OCI-LY7 (cell line): ENCODE data around the gene PTPN14. TPM values are rescaled to one million over a fixed set of nuclear protein-coding genes. Genes with fewer than 3 reads are reported as not detected.
"Not testable (repeated sequence)": the region's sequence is repeated elsewhere in the genome, so short reads cannot be mapped to it uniquely, and the experiment has no call there.

Experiments
- BruUV-seq: library from RNA; stranded (reverse); fragments of 400-500 nt; replicated peaks from 2 replicates; lab custom pipeline; 2021; lab: Mats Ljungman, UMichigan
- CTCF ChIA-PET: fragments of 300-600 bp; sonication (Branson Sonifier 250); formaldehyde crosslinking; loops from one replicate; lab custom pipeline; 2022; ENCODE audit warnings: antibody characterized with exemption; ENCODE audit not compliant: unreplicated experiment; lab: Charles Lee
- POLR2A ChIA-PET: fragments of 300-600 bp; sonication (Branson Sonifier 250); formaldehyde crosslinking; loops from one replicate; lab custom pipeline; 2022; ENCODE audit warnings: antibody characterized with exemption; lab: Charles Lee
- DNase-seq: peaks from one replicate; pipeline ENCODE4 v3.0.0-alpha.2; 2015; ENCODE audit warnings: low spot score
- H2AFZ ChIP-seq: fragments of 200-600 bp; sonication (generic), shearing (Covaris generic); 2 replicates; pipeline ENCODE4 v1.6.1; 2014; ENCODE audit warnings: mild to moderate bottlenecking, antibody characterized with exemption, low read length, moderate library complexity
- H3K27ac ChIP-seq: fragments of 200-600 bp; sonication (generic); 2 replicates; pipeline ENCODE4 v1.5.1; 2014; ENCODE audit warnings: mixed run types, low read depth, mild to moderate bottlenecking, moderate library complexity, low read length, inconsistent platforms; ENCODE audit not compliant: poor library complexity, severe bottlenecking
- H3K36me3 ChIP-seq: fragments of 200-600 bp; sonication (generic); 2 replicates; pipeline ENCODE4 v1.6.1; 2014; ENCODE audit warnings: mild to moderate bottlenecking, antibody characterized with exemption, low read length, moderate library complexity, mixed read lengths; ENCODE audit not compliant: insufficient read depth
- H3K4me1 ChIP-seq: fragments of 200-600 bp; sonication (generic); 2 replicates; pipeline ENCODE4 v1.5.1; 2014; ENCODE audit warnings: mild to moderate bottlenecking, low read length; ENCODE audit not compliant: insufficient read depth, poor library complexity, severe bottlenecking
- H3K4me2 ChIP-seq: fragments of 200-600 bp; sonication (generic); 2 replicates; pipeline ENCODE4 v1.6.1; 2014; ENCODE audit warnings: mild to moderate bottlenecking, low read length
- H3K4me3 ChIP-seq: fragments of 200-600 bp; sonication (generic); 2 replicates; pipeline ENCODE4 v1.5.1; 2014; ENCODE audit warnings: mild to moderate bottlenecking, low read depth, low read length; ENCODE audit not compliant: poor library complexity, severe bottlenecking
- H3K79me2 ChIP-seq: fragments of 200-600 bp; sonication (generic); 2 replicates; pipeline ENCODE4 v1.6.1; 2016; ENCODE audit warnings: low read depth, mild to moderate bottlenecking, low read length, moderate library complexity, mixed read lengths; ENCODE audit not compliant: insufficient read depth
- H3K9me2 ChIP-seq: fragments of 200-600 bp; sonication (generic); 2 replicates; pipeline ENCODE4 v1.6.1; 2016; ENCODE audit warnings: mild to moderate bottlenecking, low read length, mixed read lengths; ENCODE audit not compliant: insufficient read depth
- H3K9me3 ChIP-seq: fragments of 200-600 bp; sonication (generic); 2 replicates; pipeline ENCODE4 v1.6.1; 2014; ENCODE audit warnings: mild to moderate bottlenecking, mixed run types, low read length, mixed read lengths
- H4K20me1 ChIP-seq: fragments of 200-600 bp; sonication (generic); 2 replicates; pipeline ENCODE4 v1.6.1; 2014; ENCODE audit warnings: mild to moderate bottlenecking, antibody characterized with exemption, low read length, moderate library complexity, mixed read lengths; ENCODE audit not compliant: insufficient read depth
- CTCF ChIP-seq: fragments of 200-600 bp; sonication (generic); conservative IDR thresholded peaks from 2 replicates; pipeline ENCODE4 v1.5.1; 2014; ENCODE audit warnings: mild to moderate bottlenecking, antibody characterized with exemption, low read length, moderate library complexity, mixed read lengths
- EZH2phosphoT487 ChIP-seq: fragments of 200-600 bp; sonication (generic); IDR thresholded peaks from 2 replicates; pipeline ENCODE4 v1.6.1; 2018; ENCODE audit warnings: low read depth, borderline replicate concordance, mild to moderate bottlenecking, mixed run types, antibody characterized with exemption, low read length, moderate library complexity, mixed read lengths
- intact Hi-C: fragments of 100-400 bp; cut with micrococcal nuclease; formaldehyde crosslinking; loops from one replicate; pipeline ENCODE4 v1.10.0; 2022; ENCODE audit not compliant: unreplicated experiment
- total RNA-seq, 2 experiments: library from RNA; depleted of rRNA in 1 of 2; stranded (reverse); fragments of >200 nt in 1 of 2; shearing (Covaris generic) in 1 of 2; gene quantifications; 2 replicates each; pipeline ENCODE4 v1.2.3, GENCODE V29; 2014 to 2022

Gene PTPN14
- total RNA-seq, 2 experiments from 2014 or later = not detected

- Histone ChIP-seq H3K36me3 (no peaks in the 10 kb centered on the region), H3K9me2 (no peaks in the 10 kb centered on the region), H3K9me3 (no peaks in the 10 kb centered on the region), H3K4me3 (no peak overlapping the region), H2AFZ (no peak overlapping the region), H3K27ac (no peak overlapping the region), H3K4me2 (no peak overlapping the region), H3K79me2 (no peaks in the 10 kb centered on the region), H3K4me1 (no peaks in the 10 kb centered on the region), H4K20me1 (no peaks in the 10 kb centered on the region)
- ChIA-PET CTCF (no interaction called here), POLR2A (no interaction called here)
- no peak for DNase-seq
- TF ChIP-seq EZH2phosphoT487 (no peak), CTCF (no peak)
- intact Hi-C loops = no loop called here
- no TSS peak for BruUV-seq
These were observed 40.3 kb downstream of the PTPN14 start for GRCh38 chr1:214510914-214511638.

GRCh38 chr1:214510477-214510876, 40.9 kb downstream of the PTPN14 start:
- no peak for DNase-seq
- POLR2A ChIA-PET = no interaction called here
- Histone ChIP-seq H2AFZ (no peak overlapping the region), H3K79me2 (no peaks in the 10 kb centered on the region), H3K27ac (no peak overlapping the region), H3K9me2 (no peaks in the 10 kb centered on the region), H3K4me2 (no peak overlapping the region), H3K4me3 (no peak overlapping the region), H3K9me3 (no peaks in the 10 kb centered on the region), H3K4me1 (no peaks in the 10 kb centered on the region), H3K36me3 (no peaks in the 10 kb centered on the region), H4K20me1 (no peaks in the 10 kb centered on the region)
- no TSS peak for BruUV-seq
- intact Hi-C loops = no loop called here
- CTCF ChIA-PET = no interaction called here
- TF ChIP-seq EZH2phosphoT487 (no peak), CTCF (no peak)

DNA sequence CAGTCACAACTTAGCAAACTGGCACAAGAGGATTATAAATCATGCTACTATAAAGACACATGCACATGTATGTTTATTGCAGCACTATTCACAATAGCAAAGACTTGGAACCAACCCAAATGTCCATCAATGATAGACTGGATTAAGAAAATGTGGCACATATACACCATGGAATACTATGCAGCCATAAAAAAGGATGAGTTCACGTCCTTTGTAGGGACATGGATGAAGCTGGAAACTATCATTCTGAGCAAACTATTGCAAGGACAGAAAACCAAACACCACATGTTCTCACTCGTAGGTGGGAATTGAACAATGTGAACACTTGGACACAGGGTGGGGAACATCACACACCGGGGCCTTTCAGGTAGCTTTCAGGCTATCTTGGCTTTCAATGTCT, 41.8 kb downstream of the PTPN14 start:
- H3K9me2 ChIP-seq, H3K36me3 ChIP-seq, H3K4me2 ChIP-seq, H3K27ac ChIP-seq, CTCF ChIA-PET, H3K4me1 ChIP-seq, H4K20me1 ChIP-seq, H2AFZ ChIP-seq, BruUV-seq, H3K79me2 ChIP-seq, POLR2A ChIA-PET, DNase-seq, intact Hi-C loops, H3K4me3 ChIP-seq, H3K9me3 ChIP-seq: not testable (repeated sequence)
